ENCODE measurements around the gene ZNF219.

DNA sequence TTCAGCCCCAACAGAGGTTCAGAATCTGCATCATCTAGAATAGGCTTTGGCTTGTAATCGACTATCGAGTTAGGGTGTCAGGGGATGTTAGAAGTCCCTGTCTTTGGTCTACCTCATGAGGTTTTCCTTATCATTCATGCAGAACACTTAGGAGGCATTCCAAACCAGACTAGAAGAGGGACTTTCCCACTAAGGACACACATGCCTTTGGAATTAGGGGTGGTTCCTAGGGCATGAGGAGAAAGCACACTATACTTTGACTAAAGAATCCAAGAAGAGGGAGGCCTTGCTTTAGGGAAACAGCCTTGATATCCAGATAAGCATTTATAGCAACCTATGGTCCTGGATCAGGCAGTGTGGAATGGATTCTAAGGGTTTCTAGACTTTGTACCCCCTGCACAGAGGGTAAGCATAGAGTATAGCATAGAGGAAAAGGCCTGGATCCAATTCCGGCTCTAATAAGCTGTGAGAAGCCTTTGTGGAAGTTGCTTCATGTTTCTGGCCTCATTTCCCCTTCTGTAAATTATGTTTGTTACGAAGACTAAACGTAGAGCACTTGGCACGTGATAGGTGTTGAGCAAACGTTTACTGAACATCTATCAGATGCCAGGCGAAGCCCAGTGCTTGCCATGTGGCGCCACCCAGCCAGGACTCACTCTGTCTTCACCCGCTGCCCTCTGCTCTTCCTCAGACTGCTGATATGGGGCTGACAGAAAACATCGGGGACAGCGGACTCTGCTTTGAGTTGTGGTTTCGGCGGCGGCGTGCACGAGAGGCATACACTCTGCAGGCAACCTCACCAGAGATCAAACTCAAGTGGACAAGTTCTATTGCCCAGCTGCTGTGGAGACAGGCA, 13.2 kb downstream of the ZNF219 start:
- TF ChIP-seq CTCF (IDR thresholded peaks at IDR 0.05; ENCODE audit: poor library complexity, severe bottlenecking) (no peak), EZH2 (IDR thresholded peaks at IDR 0.05; ENCODE audit: borderline replicate concordance, insufficient read depth, low read length, poor library complexity, severe bottlenecking) (no peak), EP300 (conservative IDR thresholded peaks at IDR 0.05; ENCODE audit: poor library complexity, severe bottlenecking) (no peak), SMC3 (conservative IDR thresholded peaks at IDR 0.05; ENCODE audit: poor library complexity) (no peak), TAF1 (IDR thresholded peaks at IDR 0.05; ENCODE audit: low read depth) (no peak), MXI1 (conservative IDR thresholded peaks at IDR 0.05; ENCODE audit: poor library complexity, severe bottlenecking) (no peak), POLR2AphosphoS5 (IDR thresholded peaks at IDR 0.05) (no peak)

Measured in neural cell (in vitro differentiated cells).